IMR-90 (cell line): Measurements from ENCODE around the gene PAPSS2. TPM values are rescaled to one million over a fixed set of nuclear protein-coding genes. Genes with fewer than 3 reads are reported as not detected.

ENCODE experiments used
- polyA plus RNA-seq, 3 experiments: library from polyadenylated mRNA; depleted of rRNA; stranded (reverse); fragments of >200 nt; gene quantifications; 2 replicates each; pipeline ENCODE4 v1.2.3, GENCODE V29; 2012; ENCODE audit warnings: low replicate concordance in 1 of 3
- total RNA-seq: library from RNA; depleted of rRNA; stranded (reverse); fragments of >200 nt; gene quantifications from 2 replicates; pipeline ENCODE4 v1.2.3, GENCODE V29; 2012; rRNA removed

The PAPSS2 gene
- total and polyA plus RNA-seq, 2 of the 4 experiments (the other 2 are of a cell fraction) = 55.0 to 63.3 TPM

Other genes starting within 250 kb of the PAPSS2 start
- 11.7 and 16.9 TPM in 2 replicates for gene MINPP1, start 155.0 kb upstream of the PAPSS2 start, total RNA-seq
- 14.3 and 14.4 TPM in 2 replicates for gene MINPP1, start 155.0 kb upstream of the PAPSS2 start, polyA plus RNA-seq (2012; rRNA removed)
- gene ATAD1, start 158.3 kb downstream of the PAPSS2 start, total RNA-seq = 21.9 and 41.4 TPM in 2 replicates
- gene ATAD1, start 158.3 kb downstream of the PAPSS2 start, polyA plus RNA-seq (2012; rRNA removed) = 11.7 and 12.7 TPM in 2 replicates
- gene KLLN, start 203.7 kb downstream of the PAPSS2 start, total RNA-seq = 0.36 and 0.56 TPM in 2 replicates
- 0.26 and 0.36 TPM in 2 replicates for gene KLLN, start 203.7 kb downstream of the PAPSS2 start, polyA plus RNA-seq (2012; rRNA removed)
- 38.9 and 88.0 TPM in 2 replicates for gene PTEN, start 203.7 kb downstream of the PAPSS2 start, total RNA-seq
- gene PTEN, start 203.7 kb downstream of the PAPSS2 start, polyA plus RNA-seq (2012; rRNA removed) = 12.0 and 14.5 TPM in 2 replicates